Thoracic aorta (tissue), 2 donors: ENCODE data around the gene OSBPL3. TPM values are rescaled to one million over a fixed set of nuclear protein-coding genes. Genes with fewer than 3 reads are reported as not detected.

Experiments
- ATAC-seq: fragments of 150-250 bp; one replicate; pipeline ENCODE4 v1.8.0; 2017; ENCODE audit warnings: low read depth; ENCODE audit not compliant: insufficient number of reproducible peaks, low FRiP score
- DNase-seq: peaks from one replicate; pipeline ENCODE4 v3.0.0-alpha.2; 2020; ENCODE audit warnings: low spot score
- H3K27ac ChIP-seq, 2 donors: fragments of 200-600 bp; sonication (generic); 1 replicate in 1 of 2; 2 replicates in 1 of 2; pipeline ENCODE4 v1.5.1; 2016; ENCODE audit warnings: mild to moderate bottlenecking in 2 of 2, moderate library complexity in 2 of 2
- H3K27me3 ChIP-seq: fragments of 200-600 bp; sonication (generic); replicated peaks from 2 replicates; pipeline ENCODE4 v1.6.0; 2016; ENCODE audit warnings: mild to moderate bottlenecking; ENCODE audit not compliant: insufficient read depth
- H3K36me3 ChIP-seq: fragments of 200-600 bp; sonication (generic); one replicate; pipeline ENCODE4 v1.5.1; 2016
- H3K4me1 ChIP-seq, 2 donors: fragments of 200-600 bp; sonication (generic); 1 replicate in 1 of 2; 2 replicates in 1 of 2; pipeline versions ENCODE4 v1.5.1 to v1.6.0; 2016; ENCODE audit warnings: low read depth in 2 of 2, mild to moderate bottlenecking in 1 of 2; ENCODE audit not compliant: control insufficient read depth in 1 of 2
- H3K4me3 ChIP-seq: fragments of 200-600 bp; sonication (generic); 2 replicates; pipeline ENCODE4 v1.5.1; 2016; ENCODE audit warnings: mild to moderate bottlenecking
- H3K9me3 ChIP-seq: fragments of 200-600 bp; sonication (generic); 2 replicates; pipeline ENCODE4 v1.5.1; 2016
- total RNA-seq, 2 donors: library from RNA; depleted of rRNA; stranded (reverse); fragments of >200 nt; gene quantifications; one replicate each; pipeline versions ENCODE4 v1.1.0 to v1.2.3, GENCODE V29; 2016
- TF ChIP-seq, protein P1 (sequence below): fragments of 200-600 bp; sonication (generic); IDR thresholded peaks from one replicate; pipeline ENCODE4 v1.5.1; 2019; ENCODE audit warnings: antibody characterized with exemption

The OSBPL3 gene
- total RNA-seq, 2 donors from 2014 or later: 5.5 to 7.9 TPM

DNA sequence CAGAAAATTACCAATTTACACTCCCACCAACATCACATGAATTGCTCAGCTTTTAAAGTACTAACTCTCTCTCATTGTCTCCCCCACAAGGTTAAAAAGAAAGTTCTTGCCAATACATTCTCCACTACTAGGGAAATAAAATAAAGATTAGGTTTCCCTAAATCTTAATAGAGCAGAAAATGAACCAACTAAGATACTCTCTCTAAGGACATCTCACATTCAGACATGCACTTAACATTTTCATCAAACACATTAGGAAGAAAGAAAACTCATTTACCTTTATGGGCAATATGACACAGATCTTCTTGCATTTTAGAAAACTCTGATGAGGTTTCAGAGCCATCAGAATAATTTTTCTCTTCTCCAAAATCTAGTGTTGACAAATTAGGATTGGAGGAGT, 118.6 kb downstream of the OSBPL3 start:
- H3K27me3 ChIP-seq: no peaks in the 10 kb centered on the region
- TF ChIP-seq, protein P1, sequence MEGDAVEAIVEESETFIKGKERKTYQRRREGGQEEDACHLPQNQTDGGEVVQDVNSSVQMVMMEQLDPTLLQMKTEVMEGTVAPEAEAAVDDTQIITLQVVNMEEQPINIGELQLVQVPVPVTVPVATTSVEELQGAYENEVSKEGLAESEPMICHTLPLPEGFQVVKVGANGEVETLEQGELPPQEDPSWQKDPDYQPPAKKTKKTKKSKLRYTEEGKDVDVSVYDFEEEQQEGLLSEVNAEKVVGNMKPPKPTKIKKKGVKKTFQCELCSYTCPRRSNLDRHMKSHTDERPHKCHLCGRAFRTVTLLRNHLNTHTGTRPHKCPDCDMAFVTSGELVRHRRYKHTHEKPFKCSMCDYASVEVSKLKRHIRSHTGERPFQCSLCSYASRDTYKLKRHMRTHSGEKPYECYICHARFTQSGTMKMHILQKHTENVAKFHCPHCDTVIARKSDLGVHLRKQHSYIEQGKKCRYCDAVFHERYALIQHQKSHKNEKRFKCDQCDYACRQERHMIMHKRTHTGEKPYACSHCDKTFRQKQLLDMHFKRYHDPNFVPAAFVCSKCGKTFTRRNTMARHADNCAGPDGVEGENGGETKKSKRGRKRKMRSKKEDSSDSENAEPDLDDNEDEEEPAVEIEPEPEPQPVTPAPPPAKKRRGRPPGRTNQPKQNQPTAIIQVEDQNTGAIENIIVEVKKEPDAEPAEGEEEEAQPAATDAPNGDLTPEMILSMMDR: no peak
- no peak for ATAC-seq
- DNase-seq: no peak
- H3K4me1 ChIP-seq: no peaks in the 10 kb centered on the region
- H3K27ac ChIP-seq: no peak overlapping the region
- no peak overlapping the region for H3K4me3 ChIP-seq
- no peaks in the 10 kb centered on the region for H3K9me3 ChIP-seq
- no peaks in the 10 kb centered on the region for H3K36me3 ChIP-seq

DNA sequence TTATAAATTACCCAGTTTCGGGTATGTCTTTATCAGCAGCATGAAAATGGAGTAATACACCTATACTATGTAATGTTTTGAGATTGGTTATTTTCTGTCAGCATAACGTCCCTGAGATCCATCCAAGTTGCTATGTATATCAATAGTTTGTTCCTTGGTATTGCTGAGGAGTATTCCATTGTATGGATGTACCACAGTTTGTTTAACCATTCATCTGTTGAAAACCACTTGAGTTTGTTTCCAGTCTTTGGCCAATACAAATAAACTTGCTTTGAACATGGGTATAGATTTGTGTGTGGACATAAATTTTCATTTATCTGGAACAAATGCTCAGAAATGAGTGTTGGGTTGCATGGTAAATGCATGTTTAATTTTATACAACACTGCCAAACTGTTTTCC, 119.4 kb downstream of the OSBPL3 start:
- Histone ChIP-seq H3K27me3 (no peaks in the 10 kb centered on the region), H3K4me1 (no peaks in the 10 kb centered on the region), H3K36me3 (no peaks in the 10 kb centered on the region), H3K9me3 (no peaks in the 10 kb centered on the region), H3K4me3 (no peak overlapping the region), H3K27ac (no peak overlapping the region)
- TF ChIP-seq, protein P1: no peak
- DNase-seq (no peak), ATAC-seq (no peak)

DNA sequence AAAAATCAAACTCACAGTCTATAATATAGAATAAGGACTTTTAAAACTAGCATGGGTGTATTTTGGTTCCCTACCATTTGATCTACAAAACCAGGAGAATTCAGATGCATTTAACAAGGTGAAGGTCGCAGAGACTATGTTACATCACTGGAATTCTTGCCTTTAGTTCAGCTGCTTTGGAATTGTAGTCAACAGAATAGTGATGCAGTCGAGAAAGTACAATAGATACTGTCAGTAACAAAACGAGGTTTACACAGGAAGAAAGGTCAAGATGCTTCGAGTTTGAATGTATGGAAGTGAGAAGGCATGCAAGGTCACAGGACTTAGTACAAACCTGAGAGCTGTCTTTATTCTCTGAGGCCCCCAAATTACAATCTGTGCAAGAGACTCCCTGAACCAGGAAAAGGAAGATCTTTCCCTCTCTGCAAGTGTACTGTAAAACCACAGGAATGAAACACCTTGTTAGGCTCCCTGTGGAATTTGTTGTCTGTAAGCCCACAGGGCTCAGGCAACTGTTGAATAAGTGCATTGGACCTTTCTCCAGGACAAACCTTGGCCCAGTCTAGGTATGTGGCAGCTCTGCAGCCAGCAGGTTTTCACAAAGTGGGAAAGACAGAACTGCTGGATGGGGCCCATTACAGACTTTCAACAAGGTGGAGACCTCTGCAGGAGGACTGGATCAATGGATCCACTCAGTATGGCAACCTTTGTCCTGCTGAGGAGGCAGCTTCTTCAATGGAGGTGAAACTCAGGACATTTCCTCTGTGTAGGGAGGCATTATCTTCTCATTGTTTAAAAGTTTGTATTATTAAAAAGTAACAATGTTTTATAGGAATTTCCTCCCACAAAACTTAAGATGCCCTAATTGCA, 121.6 kb downstream of the OSBPL3 start:
- H3K27ac ChIP-seq: no peak overlapping the region
- H3K36me3 ChIP-seq: no peaks in the 10 kb centered on the region
- no peak overlapping the region for H3K4me3 ChIP-seq
- no peaks in the 10 kb centered on the region for H3K27me3 ChIP-seq
- no peaks in the 10 kb centered on the region for H3K4me1 ChIP-seq
- TF ChIP-seq, protein P1: no peak
- DNase-seq (no peak), ATAC-seq (no peak)
- H3K9me3 ChIP-seq: no peaks in the 10 kb centered on the region

DNA sequence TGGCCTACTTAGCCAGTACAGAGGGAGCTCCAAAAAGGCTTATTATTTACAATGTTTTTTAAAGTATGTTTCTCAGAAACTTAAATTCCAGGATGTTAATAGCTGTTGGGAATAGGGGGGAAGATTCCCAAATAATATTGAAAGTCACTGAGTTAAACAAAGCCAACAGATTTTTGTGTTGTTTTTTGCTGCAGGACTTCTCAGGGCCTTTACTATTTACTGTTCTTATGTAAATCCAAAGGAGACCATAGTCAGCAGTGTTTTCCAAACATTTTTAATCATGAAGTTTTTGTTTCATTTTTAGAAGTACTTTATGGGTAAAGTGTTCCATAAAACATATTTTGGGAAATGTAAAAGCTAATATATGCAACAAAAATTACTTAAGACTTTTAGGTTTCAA, 122.4 kb downstream of the OSBPL3 start:
- DNase-seq: no peak
- H3K9me3 ChIP-seq: no peaks in the 10 kb centered on the region

DNA sequence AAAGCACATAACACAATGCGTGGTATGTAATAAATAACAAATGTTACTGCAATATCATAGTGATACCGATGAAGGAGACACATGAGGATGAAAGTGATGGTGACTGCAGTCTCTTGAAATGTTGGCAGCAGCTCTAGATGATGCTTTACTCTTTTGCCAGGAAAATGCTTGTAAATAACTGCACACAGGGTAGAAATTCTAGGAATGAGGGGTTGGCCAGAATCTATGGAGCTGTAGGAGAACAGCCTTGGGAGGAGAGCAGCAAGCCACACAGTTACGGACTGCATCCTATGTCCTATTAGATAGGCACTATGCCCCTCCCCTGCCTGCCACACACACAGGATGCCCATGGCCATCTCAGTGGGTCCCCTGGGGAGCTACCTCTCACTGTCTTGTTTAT, 125.1 kb downstream of the OSBPL3 start:
- Histone ChIP-seq H3K4me1 (no peaks in the 10 kb centered on the region), H3K36me3 (no peaks in the 10 kb centered on the region), H3K9me3 (no peaks in the 10 kb centered on the region), H3K27ac (no peak overlapping the region), H3K27me3 (no peaks in the 10 kb centered on the region), H3K4me3 (no peak overlapping the region)
- ATAC-seq: no peak
- no peak for DNase-seq
- TF ChIP-seq, protein P1: no peak

More for the DNA sequence above, 122.4 kb downstream of the OSBPL3 start:
- no peak overlapping the region for H3K4me3 ChIP-seq
- no peak overlapping the region for H3K27ac ChIP-seq
- no peaks in the 10 kb centered on the region for H3K4me1 ChIP-seq
- ATAC-seq: no peak
- H3K36me3 ChIP-seq: no peaks in the 10 kb centered on the region
- H3K27me3 ChIP-seq: no peaks in the 10 kb centered on the region
- TF ChIP-seq, protein P1: no peak
